Loucy (cell line): ENCODE data around the gene FGF19.

ENCODE experiments used
- H2AFZ ChIP-seq: fragments of 200-600 bp; sonication (generic); 2 replicates; pipeline ENCODE4 v1.6.0; 2016; ENCODE audit warnings: antibody characterized with exemption, mild to moderate bottlenecking, low read length, moderate library complexity
- H3F3A ChIP-seq: fragments of 200-600 bp; 2 replicates; pipeline ENCODE4 v1.6.0; 2016; ENCODE audit warnings: antibody characterized with exemption, low read depth, mild to moderate bottlenecking
- H3K27me3 ChIP-seq: fragments of 200-600 bp; sonication (generic); 2 replicates; pipeline ENCODE4 v1.6.1; 2014; ENCODE audit warnings: low read length, mild to moderate bottlenecking; ENCODE audit not compliant: insufficient read depth, poor library complexity, severe bottlenecking
- H3K36me3 ChIP-seq: fragments of 200-600 bp; sonication (generic); 2 replicates; pipeline ENCODE4 v1.6.1; 2016; ENCODE audit warnings: low read length; ENCODE audit not compliant: insufficient read depth
- H3K4me1 ChIP-seq: fragments of 200-600 bp; sonication (generic); 2 replicates; pipeline ENCODE4 v1.5.1; 2014; ENCODE audit warnings: low read length, mild to moderate bottlenecking; ENCODE audit not compliant: insufficient read depth, poor library complexity, severe bottlenecking
- H3K4me2 ChIP-seq: fragments of 200-600 bp; sonication (generic); 2 replicates; pipeline ENCODE4 v1.6.0; 2014; ENCODE audit warnings: antibody characterized with exemption, low read length, low read depth, mild to moderate bottlenecking; ENCODE audit not compliant: poor library complexity, severe bottlenecking
- H3K4me3 ChIP-seq: fragments of 200-600 bp; sonication (generic); 2 replicates; pipeline ENCODE4 v1.5.1; 2014; ENCODE audit warnings: low read length, mild to moderate bottlenecking, mixed read lengths; ENCODE audit not compliant: poor library complexity, severe bottlenecking
- H3K79me2 ChIP-seq: fragments of 200-600 bp; sonication (generic); 2 replicates; pipeline ENCODE4 v1.6.1; 2014; ENCODE audit warnings: low read length; ENCODE audit not compliant: insufficient read depth
- H3K9ac ChIP-seq: fragments of 200-600 bp; sonication (generic); 2 replicates; pipeline ENCODE4 v1.6.0; 2014; ENCODE audit warnings: mild to moderate bottlenecking, low read depth, low read length, moderate library complexity; ENCODE audit not compliant: poor library complexity, severe bottlenecking
- H3K9me2 ChIP-seq: fragments of 200-600 bp; sonication (generic); replicated peaks from 2 replicates; pipeline ENCODE4 v1.6.1; 2016; ENCODE audit warnings: low read depth, low read length, mixed read lengths
- H3K9me3 ChIP-seq: fragments of 200-600 bp; sonication (generic); 2 replicates; pipeline ENCODE4 v1.6.1; 2014; ENCODE audit warnings: mild to moderate bottlenecking, antibody characterized with exemption, low read length, low read depth; ENCODE audit not compliant: insufficient read depth
- H4K20me1 ChIP-seq: fragments of 200-600 bp; sonication (generic); 2 replicates; pipeline ENCODE4 v1.6.0; 2014; ENCODE audit warnings: antibody characterized with exemption, low read length, mild to moderate bottlenecking; ENCODE audit not compliant: insufficient read depth, poor library complexity, severe bottlenecking
- EZH2phosphoT487 ChIP-seq: fragments of 200-600 bp; IDR thresholded peaks from 2 replicates; pipeline ENCODE4 v1.6.1; 2018; ENCODE audit warnings: antibody characterized with exemption, mild to moderate bottlenecking, moderate library complexity, borderline replicate concordance
- TF ChIP-seq, protein P1 (sequence below): fragments of 200-600 bp; sonication (generic); conservative IDR thresholded peaks from 2 replicates; pipeline ENCODE4 v1.5.1; 2014; ENCODE audit warnings: mild to moderate bottlenecking, antibody characterized with exemption, low read length

The FGF19 gene

DNA sequence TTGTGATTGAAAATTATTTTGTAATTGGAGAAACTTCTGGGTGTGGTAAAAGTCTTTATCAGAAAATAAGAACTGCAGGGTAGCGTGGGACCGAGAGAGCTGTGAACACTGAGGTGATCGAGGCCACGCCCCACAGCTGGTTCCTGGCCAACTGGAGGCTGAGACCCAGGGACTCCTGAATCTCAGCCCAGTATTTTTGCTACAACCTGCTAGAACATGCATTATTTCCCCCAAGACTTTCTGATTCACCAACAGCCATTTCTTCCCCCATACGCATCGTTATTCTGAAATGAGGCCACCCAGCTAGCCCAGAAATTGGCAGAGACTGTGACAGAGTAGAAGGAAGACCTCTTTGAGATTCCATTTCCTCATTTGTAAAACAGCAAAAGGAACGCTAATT is 3.4 kb upstream of the FGF19 start:
- no peak overlapping the region for H3K9ac ChIP-seq
- no peaks in the 10 kb centered on the region for H3K79me2 ChIP-seq
- H3F3A ChIP-seq = no peaks in the 10 kb centered on the region
- H3K4me3 ChIP-seq = peak overlapping the region; percentile 27
- no peaks in the 10 kb centered on the region for H3K36me3 ChIP-seq
- H2AFZ ChIP-seq = no peak overlapping the region; the same call in 1 of the 2 replicates
- H3K27me3 ChIP-seq = no peaks in the 10 kb centered on the region
- TF ChIP-seq, protein P1, sequence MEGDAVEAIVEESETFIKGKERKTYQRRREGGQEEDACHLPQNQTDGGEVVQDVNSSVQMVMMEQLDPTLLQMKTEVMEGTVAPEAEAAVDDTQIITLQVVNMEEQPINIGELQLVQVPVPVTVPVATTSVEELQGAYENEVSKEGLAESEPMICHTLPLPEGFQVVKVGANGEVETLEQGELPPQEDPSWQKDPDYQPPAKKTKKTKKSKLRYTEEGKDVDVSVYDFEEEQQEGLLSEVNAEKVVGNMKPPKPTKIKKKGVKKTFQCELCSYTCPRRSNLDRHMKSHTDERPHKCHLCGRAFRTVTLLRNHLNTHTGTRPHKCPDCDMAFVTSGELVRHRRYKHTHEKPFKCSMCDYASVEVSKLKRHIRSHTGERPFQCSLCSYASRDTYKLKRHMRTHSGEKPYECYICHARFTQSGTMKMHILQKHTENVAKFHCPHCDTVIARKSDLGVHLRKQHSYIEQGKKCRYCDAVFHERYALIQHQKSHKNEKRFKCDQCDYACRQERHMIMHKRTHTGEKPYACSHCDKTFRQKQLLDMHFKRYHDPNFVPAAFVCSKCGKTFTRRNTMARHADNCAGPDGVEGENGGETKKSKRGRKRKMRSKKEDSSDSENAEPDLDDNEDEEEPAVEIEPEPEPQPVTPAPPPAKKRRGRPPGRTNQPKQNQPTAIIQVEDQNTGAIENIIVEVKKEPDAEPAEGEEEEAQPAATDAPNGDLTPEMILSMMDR = no peak
- TF ChIP-seq EZH2phosphoT487 = no peak
- peak overlapping the region; percentile 31 for H3K4me2 ChIP-seq
- no peaks in the 10 kb centered on the region for H3K9me3 ChIP-seq
- H3K4me1 ChIP-seq = peaks cover 4% of the 10 kb centered on the region
- H3K9me2 ChIP-seq = no peaks in the 10 kb centered on the region
- H4K20me1 ChIP-seq = no peaks in the 10 kb centered on the region

DNA sequence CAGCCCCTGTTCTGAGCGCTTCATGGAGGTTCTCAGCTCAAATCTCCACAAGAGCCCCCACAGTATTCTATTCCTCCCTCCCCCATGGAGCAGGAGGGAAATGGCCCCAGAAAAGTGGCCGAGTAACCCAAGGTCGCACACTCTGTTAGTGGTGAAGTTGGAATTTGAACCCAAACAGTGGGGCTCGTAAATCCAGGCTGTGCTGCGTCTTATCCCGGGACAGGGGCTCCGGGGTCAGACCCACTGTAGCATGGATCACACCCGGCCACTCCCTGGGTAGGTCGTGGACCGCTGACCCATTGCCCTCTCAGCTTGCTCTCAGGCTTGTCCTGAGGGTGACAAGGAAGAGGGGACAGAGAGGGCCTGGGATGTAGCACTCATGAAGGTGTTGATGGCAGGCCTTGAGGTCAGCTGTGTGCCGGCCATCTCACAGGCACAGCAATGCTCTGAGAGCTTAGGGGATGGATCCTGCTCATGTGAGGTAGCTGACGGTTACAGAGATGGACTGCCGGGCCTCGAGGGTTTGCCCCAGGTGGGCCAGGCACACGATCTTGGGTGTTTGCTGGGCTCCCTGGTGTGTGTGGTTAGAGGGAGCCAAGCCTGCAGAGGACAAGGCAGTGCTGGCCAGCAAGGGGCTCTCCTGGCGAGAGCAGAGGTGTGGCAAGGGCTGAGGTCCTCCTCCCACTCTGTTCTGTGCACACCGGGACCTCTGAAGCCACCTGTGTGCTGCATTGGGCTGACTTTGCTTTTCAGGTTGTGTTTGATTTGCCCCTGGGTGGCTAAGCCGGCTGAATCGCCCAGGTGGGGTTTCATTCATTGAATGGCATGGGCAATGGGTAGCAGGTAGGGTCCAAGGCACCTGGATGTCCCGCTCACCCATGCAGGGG is 2.3 kb upstream of the FGF19 start:
- no peaks in the 10 kb centered on the region for H3K27me3 ChIP-seq
- H3K4me3 ChIP-seq = peak overlapping the region; percentile 55
- H2AFZ ChIP-seq = no peak overlapping the region

DNA sequence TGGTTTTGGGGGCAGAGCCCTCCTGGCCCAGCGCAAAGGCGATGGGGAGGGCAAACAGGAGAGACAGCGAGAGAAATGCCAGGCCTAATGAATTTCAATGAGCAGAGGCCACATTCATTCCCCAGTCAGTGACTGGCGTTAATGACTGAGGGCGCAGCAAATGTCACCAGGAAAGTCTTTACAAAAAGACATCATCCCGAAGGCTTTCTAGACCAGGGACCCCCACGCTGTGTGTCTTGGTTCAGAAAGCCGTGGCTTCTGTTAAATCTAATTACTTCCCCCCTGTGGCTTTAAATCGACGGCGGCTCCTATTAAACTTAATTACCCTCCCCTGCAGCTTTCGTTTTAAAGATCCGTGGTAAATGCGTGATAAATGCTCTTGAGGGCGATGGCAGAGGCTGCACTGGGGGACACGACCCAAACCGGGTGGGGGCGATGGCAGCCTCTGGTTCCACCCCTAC is 1.6 kb upstream of the FGF19 start:
- Histone ChIP-seq H3K27me3 (no peaks in the 10 kb centered on the region), H4K20me1 (no peaks in the 10 kb centered on the region), H3K4me2 (peak overlapping the region; percentile 79), H3K4me3 (peak overlapping the region; percentile 55), H3K36me3 (no peaks in the 10 kb centered on the region), H3K9me2 (no peaks in the 10 kb centered on the region), H3K9ac (no peak overlapping the region), H3K79me2 (no peaks in the 10 kb centered on the region), H3K9me3 (no peaks in the 10 kb centered on the region), H3F3A (no peaks in the 10 kb centered on the region), H2AFZ (peak overlapping the region; percentile 28; the same call in 1 of the 2 replicates), H3K4me1 (peaks cover 4% of the 10 kb centered on the region)
- no peak for TF ChIP-seq EZH2phosphoT487
- TF ChIP-seq, protein P1 = no peak

More for the DNA sequence above, 2.3 kb upstream of the FGF19 start:
- no peaks in the 10 kb centered on the region for H3K9me2 ChIP-seq
- no peaks in the 10 kb centered on the region for H3K9me3 ChIP-seq
- H3K4me2 ChIP-seq = peak overlapping the region; percentile 79
- H3K36me3 ChIP-seq = no peaks in the 10 kb centered on the region
- no peaks in the 10 kb centered on the region for H3F3A ChIP-seq
- H3K9ac ChIP-seq = no peak overlapping the region
- no peak for TF ChIP-seq EZH2phosphoT487
- TF ChIP-seq, protein P1 = no peak
- H4K20me1 ChIP-seq = no peaks in the 10 kb centered on the region
- no peaks in the 10 kb centered on the region for H3K79me2 ChIP-seq
- H3K4me1 ChIP-seq = peaks cover 4% of the 10 kb centered on the region
